Measurements from ENCODE around the gene SLC7A14. TPM values are rescaled to one million over a fixed set of nuclear protein-coding genes. Genes with fewer than 3 reads are reported as not detected.

Gene SLC7A14
- total RNA-seq = 0.07 and 0.09 TPM in 2 replicates
- long read RNA-seq, partial matches to known transcripts = 0 of 1 reads
- long read RNA-seq, other reads (novel, unspliced or antisense) = 1 of 1 reads

GRCh38 chr3:170585937-170586310 is at the start of gene SLC7A14:
SLC7A14 (minus strand) TSS chr3:170586075; CDS start chr3:170526936, 59,139 bp downstream.
- H3K27ac Mint-ChIP-seq (ENCODE audit: unreplicated experiment) = no peak within 1 kb of the TSS
- H3K4me1 Mint-ChIP-seq = peaks cover 5% of the 10 kb centered on the region
- DNase-seq (ENCODE audit: low read depth, low spot score) = peak; percentile 1
- no peaks in the 10 kb centered on the region for H3K9me3 Mint-ChIP-seq
- peaks cover 96% of the 10 kb centered on the region for H3K27me3 Mint-ChIP-seq (ENCODE audit: low read depth)
- TF ChIP-seq CTCF (conservative IDR thresholded peaks at IDR 0.05) = no peak
- H3K36me3 Mint-ChIP-seq (ENCODE audit: low read depth) = no peaks in the 10 kb centered on the region
- H3K4me3 Mint-ChIP-seq = peak within 1 kb of the TSS; percentile 67

GRCh38 chr3:170635385-170635735 is 49.5 kb upstream of the SLC7A14 start:
- no peak for TF ChIP-seq CTCF (conservative IDR thresholded peaks at IDR 0.05)
- Mint-ChIP-seq H3K4me1 (peaks cover 42% of the 10 kb centered on the region), H3K27me3 (ENCODE audit: low read depth) (no peaks in the 10 kb centered on the region), H3K4me3 (no peak overlapping the region), H3K9me3 (no peaks in the 10 kb centered on the region), H3K27ac (ENCODE audit: unreplicated experiment) (no peak overlapping the region), H3K36me3 (ENCODE audit: low read depth) (no peaks in the 10 kb centered on the region)
- no peak for DNase-seq (ENCODE audit: low read depth, low spot score)

DNA sequence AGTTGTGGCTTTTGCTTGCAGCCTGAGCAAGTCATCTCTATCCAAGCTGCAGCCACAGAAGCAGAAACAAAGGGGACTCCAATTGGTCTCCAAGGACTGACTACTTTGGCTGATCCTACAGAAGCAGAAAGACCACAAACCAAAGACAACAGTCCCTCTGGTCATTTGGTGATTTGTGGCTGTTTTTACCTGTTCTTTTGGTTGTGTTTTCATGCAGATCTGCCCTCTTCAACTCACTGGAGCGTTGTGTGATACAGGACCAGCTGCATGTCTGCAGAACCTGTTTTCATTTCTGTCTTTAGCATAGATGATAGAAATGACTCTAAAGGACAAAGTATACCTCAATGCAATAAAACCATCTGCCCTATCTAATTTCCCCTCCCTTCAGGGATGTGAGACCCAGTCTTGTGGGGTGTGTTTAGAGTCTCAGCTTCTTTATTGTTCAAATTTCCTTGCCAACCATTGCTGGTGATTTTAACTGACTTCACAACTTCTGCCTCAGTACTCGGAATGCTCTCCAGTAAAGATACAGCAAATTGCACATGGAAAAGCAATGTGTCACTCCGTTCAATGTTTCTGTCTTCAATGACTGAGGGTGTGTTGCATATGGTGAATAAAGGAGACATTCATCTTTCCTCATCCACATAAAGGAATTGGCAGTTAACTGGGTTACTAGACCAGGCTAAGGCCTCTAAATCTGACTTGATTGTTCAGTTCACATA is 48.9 kb upstream of the SLC7A14 start:
- no peaks in the 10 kb centered on the region for H3K36me3 Mint-ChIP-seq (ENCODE audit: low read depth)
- TF ChIP-seq CTCF (conservative IDR thresholded peaks at IDR 0.05) = no peak

DNA sequence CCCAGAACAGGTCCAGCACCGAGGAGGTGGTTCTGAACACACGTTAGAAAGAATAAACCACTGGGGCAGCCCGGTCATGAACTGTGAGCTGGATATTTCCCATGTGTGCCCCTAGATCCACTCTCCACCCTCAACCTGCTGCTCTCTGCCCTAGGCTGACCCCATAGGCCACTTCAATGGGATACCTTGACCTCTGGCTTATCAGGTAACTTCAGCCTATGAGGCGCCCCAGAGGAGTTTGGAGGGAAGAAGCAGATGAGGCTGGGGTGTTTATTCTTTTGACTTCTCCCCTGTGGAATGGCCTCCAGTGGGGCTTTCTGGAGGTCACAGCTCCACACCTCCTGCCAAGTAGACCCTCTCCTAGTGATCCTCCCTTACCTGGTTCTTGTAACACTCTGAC is 47.7 kb upstream of the SLC7A14 start:
- H3K4me1 Mint-ChIP-seq = peaks cover 42% of the 10 kb centered on the region
- no peak overlapping the region for H3K27ac Mint-ChIP-seq (ENCODE audit: unreplicated experiment)
- H3K27me3 Mint-ChIP-seq (ENCODE audit: low read depth) = peaks cover 3% of the 10 kb centered on the region
- no peaks in the 10 kb centered on the region for H3K36me3 Mint-ChIP-seq (ENCODE audit: low read depth)
- H3K9me3 Mint-ChIP-seq = no peaks in the 10 kb centered on the region
- DNase-seq (ENCODE audit: low read depth, low spot score) = no peak
- TF ChIP-seq CTCF (conservative IDR thresholded peaks at IDR 0.05) = no peak
- peak overlapping the region; percentile 6 for H3K4me3 Mint-ChIP-seq

More for the DNA sequence above, 48.9 kb upstream of the SLC7A14 start:
- H3K4me1 Mint-ChIP-seq = peaks cover 42% of the 10 kb centered on the region
- H3K4me3 Mint-ChIP-seq = no peak overlapping the region
- no peaks in the 10 kb centered on the region for H3K9me3 Mint-ChIP-seq
- DNase-seq (ENCODE audit: low read depth, low spot score) = no peak
- peaks cover under 1% of the 10 kb centered on the region for H3K27me3 Mint-ChIP-seq (ENCODE audit: low read depth)
- no peak overlapping the region for H3K27ac Mint-ChIP-seq (ENCODE audit: unreplicated experiment)

DNA sequence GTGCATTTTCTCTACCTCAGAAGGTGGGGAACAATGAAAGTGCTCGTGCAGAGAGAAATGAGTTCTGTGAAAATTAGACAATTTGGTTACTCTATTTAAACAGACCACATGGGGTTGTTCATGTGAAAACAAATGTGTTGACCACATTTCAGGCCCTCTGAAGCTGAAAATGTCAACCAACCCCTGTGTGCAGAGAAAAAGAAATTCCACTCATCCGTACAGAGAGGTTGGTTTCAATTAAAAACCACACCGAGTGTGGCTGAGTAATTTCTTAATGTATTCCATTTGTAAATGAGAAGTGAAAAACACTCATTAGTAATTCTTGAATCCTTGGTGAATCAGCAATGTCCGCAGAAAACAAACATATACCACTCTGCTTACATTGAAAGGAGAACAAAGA is 46.9 kb upstream of the SLC7A14 start:
- no peak for TF ChIP-seq CTCF (conservative IDR thresholded peaks at IDR 0.05)
- Mint-ChIP-seq H3K9me3 (no peaks in the 10 kb centered on the region), H3K27ac (ENCODE audit: unreplicated experiment) (no peak overlapping the region), H3K36me3 (ENCODE audit: low read depth) (no peaks in the 10 kb centered on the region), H3K4me3 (no peak overlapping the region), H3K4me1 (peaks cover 40% of the 10 kb centered on the region), H3K27me3 (ENCODE audit: low read depth) (peaks cover 3% of the 10 kb centered on the region)
- no peak for DNase-seq (ENCODE audit: low read depth, low spot score)

Measured in neural crest cell (in vitro differentiated cells).